H9 (cell line): ENCODE measurements around the gene PIP4K2A. TPM values are rescaled to one million over a fixed set of nuclear protein-coding genes. Genes with fewer than 3 reads are reported as not detected.

ENCODE experiments used
- DNase-seq: peaks from one replicate; pipeline ENCODE4 v3.0.0-alpha.2; 2017
- H2AFZ ChIP-seq: one replicate; pipeline ENCODE4 v1.6.1; 2013; ENCODE audit warnings: mild to moderate bottlenecking, low read length, control low read depth, moderate library complexity
- H2AK5ac ChIP-seq: 2 replicates; pipeline ENCODE4 v1.6.1; 2013; ENCODE audit warnings: low read length, control low read depth, mixed read lengths; ENCODE audit not compliant: insufficient read length
- H2BK120ac ChIP-seq: one replicate; pipeline ENCODE4 v1.6.1; 2013; ENCODE audit warnings: low read depth, mild to moderate bottlenecking, low read length, control low read depth, inconsistent platforms; ENCODE audit not compliant: poor library complexity, severe bottlenecking
- H2BK12ac ChIP-seq: 2 replicates; pipeline ENCODE4 v1.6.1; 2013; ENCODE audit warnings: low read length, control low read depth, mixed read lengths, low read depth; ENCODE audit not compliant: insufficient read length
- H2BK15ac ChIP-seq: 2 replicates; pipeline ENCODE4 v1.6.1; 2013; ENCODE audit warnings: low read depth, low read length, control low read depth
- H2BK20ac ChIP-seq: one replicate; pipeline ENCODE4 v1.6.1; 2013; ENCODE audit warnings: low read depth, mild to moderate bottlenecking, low read length, control low read depth, inconsistent platforms; ENCODE audit not compliant: poor library complexity, severe bottlenecking
- H2BK5ac ChIP-seq: 2 replicates; pipeline ENCODE4 v1.6.1; 2013; ENCODE audit warnings: low read length, control low read depth, mixed read lengths; ENCODE audit not compliant: insufficient read length
- H3K14ac ChIP-seq: 2 replicates; pipeline ENCODE4 v1.6.1; 2013; ENCODE audit warnings: low read length, control low read depth; ENCODE audit not compliant: insufficient read depth
- H3K18ac ChIP-seq: 2 replicates; pipeline ENCODE4 v1.6.1; 2013; ENCODE audit warnings: low read depth, mild to moderate bottlenecking, mixed read lengths, low read length, control low read depth; ENCODE audit not compliant: insufficient read length
- H3K23ac ChIP-seq: 2 replicates; pipeline ENCODE4 v1.6.1; 2013; ENCODE audit warnings: low read length, control low read depth, mixed read lengths, low read depth; ENCODE audit not compliant: insufficient read length
- H3K23me2 ChIP-seq: 2 replicates; pipeline ENCODE4 v1.6.1; 2013; ENCODE audit warnings: low read depth, mild to moderate bottlenecking, mixed read lengths, low read length, control low read depth; ENCODE audit not compliant: insufficient read length, poor library complexity, severe bottlenecking
- H3K27ac ChIP-seq: 2 replicates; pipeline ENCODE4 v1.5.1; 2013; ENCODE audit warnings: low read length, control low read depth, mixed read lengths, low read depth; ENCODE audit not compliant: insufficient read length
- H3K27me3 ChIP-seq: 2 replicates; pipeline ENCODE4 v1.6.1; 2013; ENCODE audit warnings: low read length, control low read depth, inconsistent platforms; ENCODE audit not compliant: insufficient read depth
- H3K4ac ChIP-seq: 2 replicates; pipeline ENCODE4 v1.6.1; 2013; ENCODE audit warnings: low read depth, mild to moderate bottlenecking, control low read depth, inconsistent platforms, low read length, moderate library complexity
- H3K4me1 ChIP-seq: 2 replicates; pipeline ENCODE4 v1.6.1; 2013; ENCODE audit warnings: low read length, control low read depth, inconsistent platforms; ENCODE audit not compliant: insufficient read depth
- H3K4me2 ChIP-seq: 2 replicates; pipeline ENCODE4 v1.6.1; 2013; ENCODE audit warnings: low read length, control low read depth, mixed read lengths; ENCODE audit not compliant: insufficient read length, insufficient read depth
- H3K56ac ChIP-seq: 2 replicates; pipeline ENCODE4 v1.6.1; 2013; ENCODE audit warnings: low read depth, mild to moderate bottlenecking, mixed read lengths, low read length, control low read depth; ENCODE audit not compliant: insufficient read length
- H3K79me1 ChIP-seq: 2 replicates; pipeline ENCODE4 v1.6.1; 2013; ENCODE audit warnings: low read depth, mild to moderate bottlenecking, moderate library complexity, low read length, control low read depth, inconsistent platforms; ENCODE audit not compliant: insufficient read depth, poor library complexity, severe bottlenecking
- H3K79me2 ChIP-seq: 2 replicates; pipeline ENCODE4 v1.6.1; 2013; ENCODE audit warnings: low read length, control low read depth, inconsistent platforms; ENCODE audit not compliant: insufficient read depth
- H3K9ac ChIP-seq: 2 replicates; pipeline ENCODE4 v1.6.1; 2013; ENCODE audit warnings: low read length, control low read depth, mixed read lengths; ENCODE audit not compliant: insufficient read length; ENCODE audit errors: extremely low read depth
- H3K9me3 ChIP-seq: one replicate; pipeline ENCODE4 v1.6.1; 2013; ENCODE audit warnings: low read depth, low read length, inconsistent platforms; ENCODE audit not compliant: control insufficient read depth
- H3T11ph ChIP-seq: one replicate; pipeline ENCODE4 v1.6.1; 2013; ENCODE audit warnings: mild to moderate bottlenecking, low read length, control low read depth, inconsistent platforms
- H4K20me1 ChIP-seq: one replicate; pipeline ENCODE4 v1.6.1; 2013; ENCODE audit not compliant: control insufficient read depth, insufficient read length, insufficient read depth
- H4K5ac ChIP-seq: 2 replicates; pipeline ENCODE4 v1.6.1; 2013; ENCODE audit warnings: low read depth, mild to moderate bottlenecking, mixed read lengths, low read length, control low read depth; ENCODE audit not compliant: insufficient read length
- H4K8ac ChIP-seq: replicated peaks from 2 replicates; pipeline ENCODE4 v1.6.1; 2013; ENCODE audit warnings: low read length, control low read depth, mixed read lengths, low read depth; ENCODE audit not compliant: insufficient read length
- H4K91ac ChIP-seq: 2 replicates; pipeline ENCODE4 v1.6.1; 2013; ENCODE audit warnings: low read depth, mild to moderate bottlenecking, moderate library complexity, mixed read lengths, low read length, control low read depth; ENCODE audit not compliant: insufficient read length
- H3K27ac Mint-ChIP-seq, 3 experiments: 2 replicates in 2 of 3; 3 replicates in 1 of 3; pipeline ENCODE4 v1.8.0; 2020 to 2021; ENCODE audit warnings: mixed read lengths in 3 of 3, mild to moderate bottlenecking in 1 of 3, moderate library complexity in 1 of 3
- H3K27me3 Mint-ChIP-seq: 2 replicates; pipeline ENCODE4 v1.8.0; 2021; ENCODE audit warnings: low read depth, mild to moderate bottlenecking, moderate library complexity, mixed read lengths
- H3K36me3 Mint-ChIP-seq, 3 experiments: 2 replicates in 2 of 3; 3 replicates in 1 of 3; pipeline ENCODE4 v1.8.0; 2020 to 2021; ENCODE audit warnings: low read depth in 3 of 3, mixed read lengths in 3 of 3; ENCODE audit not compliant: insufficient read depth in 1 of 3
- H3K4me1 Mint-ChIP-seq, 2 experiments: 2 replicates each; pipeline ENCODE4 v1.8.0; 2020; ENCODE audit warnings: mixed read lengths in 2 of 2
- H3K4me3 Mint-ChIP-seq, 2 experiments: 2 replicates in 1 of 2; 3 replicates in 1 of 2; pipeline ENCODE4 v1.8.0; 2020 to 2021; ENCODE audit warnings: mild to moderate bottlenecking in 2 of 2, mixed read lengths in 2 of 2, moderate library complexity in 1 of 2
- H3K9me3 Mint-ChIP-seq, 2 experiments: 2 replicates in 1 of 2; 3 replicates in 1 of 2; pipeline ENCODE4 v1.8.0; 2020; ENCODE audit warnings: mild to moderate bottlenecking in 2 of 2, mixed read lengths in 2 of 2, moderate library complexity in 1 of 2
- CTCF ChIP-seq: fragments of 200-600 bp; sonication (generic); conservative IDR thresholded peaks from 3 replicates; pipeline ENCODE4 v1.8.0; 2021; ENCODE audit warnings: antibody characterized with exemption, mild to moderate bottlenecking
- WGBS: extraction: QIAGEN DNeasy Blood & Tissue Kit; methylation state at CpG from one replicate; pipeline ENCODE4 v1.1.7; 2013; ENCODE audit warnings: missing lambda C conversion rate, low lambda C conversion rate, mixed read lengths; ENCODE audit not compliant: insufficient read length; ENCODE audit errors: extremely low coverage; 5-methylcytosine and 5-hydroxymethylcytosine counted together
- total RNA-seq: library from RNA; stranded (reverse); gene quantifications from 2 replicates; pipeline ENCODE4 v1.2.1, GENCODE V29; 2021

Gene PIP4K2A
- total RNA-seq, 1 experiment from 2014 or later, result 33.6 TPM

- H4K5ac ChIP-seq, result no peak overlapping the region
- no peak overlapping the region for H2BK5ac ChIP-seq
- no peaks in the 10 kb centered on the region for H3K79me1 ChIP-seq
- no peak overlapping the region for H3K9ac ChIP-seq
- peaks cover 7 to 13% (median 8%) of the 10 kb centered on the region in 3 experiments; a peak in 6 of 7 replicates for H3K36me3 Mint-ChIP-seq
- no peak overlapping the region for H3K27ac ChIP-seq
- no peak overlapping the region for H3K4ac ChIP-seq
- H2BK12ac ChIP-seq, result no peak overlapping the region
- no peak for DNase-seq
- H3K79me2 ChIP-seq, result no peaks in the 10 kb centered on the region
- H3K23ac ChIP-seq, result no peak overlapping the region
- H3K23me2 ChIP-seq, result no peaks in the 10 kb centered on the region
- no peak overlapping the region for H4K91ac ChIP-seq
- no peaks in the 10 kb centered on the region for H4K20me1 ChIP-seq
- no peak for TF ChIP-seq CTCF
- H3K14ac ChIP-seq, result no peak overlapping the region
- H3K27me3 ChIP-seq, result no peaks in the 10 kb centered on the region
- H3K4me1 Mint-ChIP-seq, result peaks cover 7 to 20% of the 10 kb centered on the region in 2 experiments
- no peak overlapping the region for H2BK15ac ChIP-seq
- no CpG with 5 or more reads among the region's 7 CpGs for WGBS
- no peak overlapping the region for H3K4me3 Mint-ChIP-seq
- peaks cover 3% of the 10 kb centered on the region; the same call in 1 of the 2 replicates for H3K4me1 ChIP-seq
- H3K4me2 ChIP-seq, result no peak overlapping the region
- no peak overlapping the region for H2BK20ac ChIP-seq
- H3K9me3 Mint-ChIP-seq, result no peaks in the 10 kb centered on the region
- H3K9me3 ChIP-seq, result no peaks in the 10 kb centered on the region
- H2AFZ ChIP-seq, result no peak overlapping the region
- no peaks in the 10 kb centered on the region for H3K27me3 Mint-ChIP-seq
- H2AK5ac ChIP-seq, result no peak overlapping the region
- no peak overlapping the region for H3K27ac Mint-ChIP-seq
- no peak overlapping the region for H4K8ac ChIP-seq
- H3K18ac ChIP-seq, result no peak overlapping the region
- H3K56ac ChIP-seq, result no peak overlapping the region
- H3T11ph ChIP-seq, result no peak overlapping the region
- no peak overlapping the region for H2BK120ac ChIP-seq
Measured at GRCh38 chr10:22553452-22553995, 160.9 kb downstream of the PIP4K2A start.
